Fibroblast of lung (primary cell): Measurements from ENCODE around the gene NECTIN1. TPM values are rescaled to one million over a fixed set of nuclear protein-coding genes. Genes with fewer than 3 reads are reported as not detected.

Experiments
- DNase-seq, 2 donors: peaks; one replicate each; pipeline versions ENCODE4 v3.0.0 to v3.0.0-alpha.2; 2010; ENCODE audit warnings: low read depth in 2 of 2
- H2AFZ ChIP-seq: 2 replicates; pipeline ENCODE4 v1.5.1; 2012; ENCODE audit warnings: low read length, control low read depth, inconsistent platforms
- H3K27ac ChIP-seq: 2 replicates; pipeline ENCODE4 v1.5.1; 2011; ENCODE audit warnings: low read length, control low read depth; ENCODE audit not compliant: insufficient read depth
- H3K27me3 ChIP-seq: 2 replicates; pipeline ENCODE4 v1.5.1; 2011; ENCODE audit warnings: mild to moderate bottlenecking, low read length; ENCODE audit not compliant: control insufficient read depth, insufficient read depth
- H3K36me3 ChIP-seq: 2 replicates; pipeline ENCODE4 v1.5.1; 2011; ENCODE audit warnings: low read length; ENCODE audit not compliant: control insufficient read depth, insufficient read depth
- H3K4me1 ChIP-seq: 2 replicates; pipeline ENCODE4 v1.5.1; 2011; ENCODE audit warnings: low read length; ENCODE audit not compliant: control insufficient read depth, insufficient read depth; ENCODE audit errors: extremely low read depth
- H3K4me2 ChIP-seq: 2 replicates; pipeline ENCODE4 v1.5.1; 2011; ENCODE audit warnings: low read length, control low read depth; ENCODE audit not compliant: insufficient read depth; ENCODE audit errors: extremely low read depth
- H3K4me3 ChIP-seq, 4 experiments: fragments of 200-600 bp in 1 of 4; sonication (generic) in 1 of 4; replicated peaks in 1 of 4; 2 replicates each; pipeline ENCODE4 v1.5.1; 2011 to 2016; ENCODE audit warnings: low read length in 4 of 4, low read depth in 3 of 4, mild to moderate bottlenecking in 3 of 4, control low read depth in 2 of 4, inconsistent platforms in 1 of 4, mixed read lengths in 1 of 4; ENCODE audit not compliant: insufficient read depth in 1 of 4; ENCODE audit errors: control extremely low read depth in 1 of 4
- H3K79me2 ChIP-seq: 2 replicates; pipeline ENCODE4 v1.5.1; 2012; ENCODE audit warnings: mild to moderate bottlenecking, low read length, inconsistent platforms; ENCODE audit not compliant: control insufficient read depth, insufficient read depth
- H3K9ac ChIP-seq: 2 replicates; pipeline ENCODE4 v1.5.1; 2011; ENCODE audit warnings: mild to moderate bottlenecking, low read length, control low read depth; ENCODE audit not compliant: insufficient read depth
- H3K9me3 ChIP-seq: 2 replicates; pipeline ENCODE4 v1.5.1; 2012; ENCODE audit warnings: low read depth, low read length; ENCODE audit not compliant: control insufficient read depth, insufficient read depth
- H4K20me1 ChIP-seq: 2 replicates; pipeline ENCODE4 v1.5.1; 2011; ENCODE audit warnings: low read length; ENCODE audit not compliant: control insufficient read depth, insufficient read depth; ENCODE audit errors: extremely low read depth
- EZH2 ChIP-seq: IDR thresholded peaks from 2 replicates; pipeline ENCODE4 v1.5.1; 2012; ENCODE audit warnings: low read length, control low read depth, mild to moderate bottlenecking; ENCODE audit errors: missing control alignments
- polyA plus RNA-seq, 2 donors: library from polyadenylated mRNA; depleted of rRNA in 1 of 2; stranded (reverse) in 1 of 2; unstranded in 1 of 2; fragments of >200 nt; gene quantifications; 2 replicates each; pipeline ENCODE4 v1.2.1, GENCODE V29; 2011 to 2012; ENCODE audit warnings: missing spikeins in 1 of 2
- total RNA-seq: library from RNA; depleted of rRNA; stranded (reverse); fragments of >200 nt; gene quantifications from 2 replicates; pipeline ENCODE4 v1.2.1, GENCODE V29; 2014
- TF ChIP-seq, protein P1 (sequence below), 2 donors: IDR thresholded peaks in 1 of 2; conservative IDR thresholded peaks in 1 of 2; 1 replicate in 1 of 2; 2 replicates in 1 of 2; pipeline ENCODE4 v1.5.1; 2011 to 2012; ENCODE audit warnings: low read length in 2 of 2, control low read depth in 1 of 2, inconsistent platforms in 1 of 2, low read depth in 1 of 2, mild to moderate bottlenecking in 1 of 2

The NECTIN1 gene
- total and polyA plus RNA-seq, 2 donors (not counting 1 experiment from before 2014, with no cell fraction given): 2.0 to 2.8 TPM

DNA sequence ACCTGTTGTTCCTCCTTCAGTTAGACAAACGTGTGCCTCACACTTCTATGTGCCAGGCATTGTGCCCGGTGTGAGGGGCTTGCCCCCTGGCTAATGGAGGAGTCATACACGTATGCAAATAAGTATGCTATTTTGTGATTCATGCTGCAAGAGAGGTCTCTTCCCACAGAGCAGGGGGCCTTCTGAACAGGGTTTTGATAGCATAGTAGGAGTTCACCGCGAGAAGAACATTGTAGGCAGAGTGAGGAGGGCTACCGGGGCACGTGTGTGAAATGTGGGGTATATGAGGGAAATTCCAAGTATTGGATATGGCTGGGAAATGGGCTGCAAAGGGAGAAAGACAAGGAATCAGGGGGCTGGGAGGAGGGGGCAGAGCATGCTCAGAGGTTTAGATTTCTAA, 84.5 kb downstream of the NECTIN1 start:
- DNase-seq: no peak
- Histone ChIP-seq H3K9me3 (no peaks in the 10 kb centered on the region), H3K4me1 (no peaks in the 10 kb centered on the region), H3K79me2 (no peaks in the 10 kb centered on the region), H3K36me3 (no peaks in the 10 kb centered on the region), H2AFZ (no peak overlapping the region), H3K4me2 (no peak overlapping the region), H4K20me1 (no peaks in the 10 kb centered on the region), H3K27ac (no peak overlapping the region), H3K9ac (no peak overlapping the region), H3K27me3 (peaks cover 2% of the 10 kb centered on the region), H3K4me3 (no peak overlapping the region)
- TF ChIP-seq EZH2: no peak
- TF ChIP-seq, protein P1, sequence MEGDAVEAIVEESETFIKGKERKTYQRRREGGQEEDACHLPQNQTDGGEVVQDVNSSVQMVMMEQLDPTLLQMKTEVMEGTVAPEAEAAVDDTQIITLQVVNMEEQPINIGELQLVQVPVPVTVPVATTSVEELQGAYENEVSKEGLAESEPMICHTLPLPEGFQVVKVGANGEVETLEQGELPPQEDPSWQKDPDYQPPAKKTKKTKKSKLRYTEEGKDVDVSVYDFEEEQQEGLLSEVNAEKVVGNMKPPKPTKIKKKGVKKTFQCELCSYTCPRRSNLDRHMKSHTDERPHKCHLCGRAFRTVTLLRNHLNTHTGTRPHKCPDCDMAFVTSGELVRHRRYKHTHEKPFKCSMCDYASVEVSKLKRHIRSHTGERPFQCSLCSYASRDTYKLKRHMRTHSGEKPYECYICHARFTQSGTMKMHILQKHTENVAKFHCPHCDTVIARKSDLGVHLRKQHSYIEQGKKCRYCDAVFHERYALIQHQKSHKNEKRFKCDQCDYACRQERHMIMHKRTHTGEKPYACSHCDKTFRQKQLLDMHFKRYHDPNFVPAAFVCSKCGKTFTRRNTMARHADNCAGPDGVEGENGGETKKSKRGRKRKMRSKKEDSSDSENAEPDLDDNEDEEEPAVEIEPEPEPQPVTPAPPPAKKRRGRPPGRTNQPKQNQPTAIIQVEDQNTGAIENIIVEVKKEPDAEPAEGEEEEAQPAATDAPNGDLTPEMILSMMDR (conservative IDR thresholded peaks at IDR 0.05 in 1 of 2, IDR thresholded peaks at IDR 0.05 in 1 of 2; ENCODE audit: low read depth in 1 of 2, low read length in 2 of 2): no peak

DNA sequence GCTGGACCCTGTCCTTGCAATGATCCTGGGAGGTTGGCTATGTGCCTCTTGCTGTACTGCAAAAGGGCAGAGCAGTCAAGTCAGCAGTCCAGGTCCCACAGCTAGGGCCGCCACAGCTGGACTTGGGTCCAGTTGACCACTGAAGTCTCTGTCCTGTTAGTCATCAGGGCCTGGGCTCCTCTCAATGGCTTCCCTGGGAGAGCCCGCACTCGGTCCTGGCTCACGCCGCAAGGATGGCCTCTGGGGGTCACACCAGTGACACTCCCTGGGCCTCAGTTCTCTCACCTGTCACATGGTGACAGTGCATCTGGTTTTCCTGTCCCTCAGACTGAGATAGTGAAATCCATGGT, 85.1 kb downstream of the NECTIN1 start:
- no peak overlapping the region for H3K4me2 ChIP-seq
- H3K9ac ChIP-seq: no peak overlapping the region
- H3K36me3 ChIP-seq: no peaks in the 10 kb centered on the region
- no peaks in the 10 kb centered on the region for H3K79me2 ChIP-seq
- no peak overlapping the region for H3K4me3 ChIP-seq
- H3K9me3 ChIP-seq: no peaks in the 10 kb centered on the region
- TF ChIP-seq EZH2: no peak
- TF ChIP-seq, protein P1 (conservative IDR thresholded peaks at IDR 0.05 in 1 of 2, IDR thresholded peaks at IDR 0.05 in 1 of 2; ENCODE audit: low read depth in 1 of 2, low read length in 2 of 2): no peak
- peaks cover 2% of the 10 kb centered on the region for H3K27me3 ChIP-seq
- no peak for DNase-seq
- H4K20me1 ChIP-seq: no peaks in the 10 kb centered on the region
- H3K27ac ChIP-seq: no peak overlapping the region
- H3K4me1 ChIP-seq: no peaks in the 10 kb centered on the region
- H2AFZ ChIP-seq: no peak overlapping the region

DNA sequence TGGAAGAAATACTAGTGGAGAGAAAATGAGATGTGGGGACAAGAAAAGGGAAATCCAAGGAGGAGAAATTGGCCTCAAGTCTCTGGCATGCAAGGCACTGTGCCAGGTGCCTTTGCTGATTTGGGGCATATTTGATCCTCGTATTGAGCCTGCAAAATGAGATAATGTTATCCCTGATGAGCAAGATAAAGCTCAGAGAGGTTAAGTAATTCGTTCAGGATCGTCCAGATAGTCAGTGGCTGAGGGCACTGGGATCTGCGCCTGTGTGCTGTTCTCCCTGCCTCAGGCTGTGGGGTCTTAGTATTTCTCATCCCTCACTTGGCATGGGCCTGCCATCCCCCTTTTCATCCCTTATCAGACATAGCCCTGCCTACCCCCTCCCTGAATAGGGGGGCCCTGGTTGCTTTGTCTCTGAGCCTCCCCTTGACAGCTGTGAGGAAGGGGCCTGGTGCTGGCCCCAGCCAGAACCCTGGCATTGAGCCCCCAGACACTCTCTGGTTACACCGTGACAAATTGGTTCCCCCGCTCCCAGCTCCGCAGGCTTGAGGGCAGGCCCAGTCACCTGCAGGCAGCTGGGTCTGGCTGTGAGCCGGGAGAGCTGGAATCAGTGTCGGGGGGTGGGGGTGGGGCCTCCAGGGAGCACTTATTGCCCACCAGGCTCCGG, 85.7 kb downstream of the NECTIN1 start:
- Histone ChIP-seq H2AFZ (no peak overlapping the region), H3K4me1 (no peaks in the 10 kb centered on the region), H3K4me2 (no peak overlapping the region), H3K36me3 (no peaks in the 10 kb centered on the region), H3K27ac (no peak overlapping the region), H3K9ac (no peak overlapping the region), H4K20me1 (no peaks in the 10 kb centered on the region), H3K9me3 (no peaks in the 10 kb centered on the region), H3K27me3 (peaks cover 2% of the 10 kb centered on the region), H3K4me3 (no peak overlapping the region), H3K79me2 (no peaks in the 10 kb centered on the region)
- no peak for TF ChIP-seq EZH2
- TF ChIP-seq, protein P1 (conservative IDR thresholded peaks at IDR 0.05 in 1 of 2, IDR thresholded peaks at IDR 0.05 in 1 of 2; ENCODE audit: low read depth in 1 of 2, low read length in 2 of 2): no peak
- DNase-seq: no peak
